HG03457 (cell line): ENCODE results near the gene COPZ2.
"Not testable (repeated sequence)": the region's sequence is repeated elsewhere in the genome, so short reads cannot be mapped to it uniquely, and the experiment has no call there.

Source experiments
- ATAC-seq: cut with Tn5 transposase; IDR thresholded peaks from one replicate; pipeline ENCODE4 v1.9.1; 2021; ENCODE audit warnings: moderate number of reproducible peaks; ENCODE audit not compliant: unreplicated experiment

The COPZ2 gene

DNA sequence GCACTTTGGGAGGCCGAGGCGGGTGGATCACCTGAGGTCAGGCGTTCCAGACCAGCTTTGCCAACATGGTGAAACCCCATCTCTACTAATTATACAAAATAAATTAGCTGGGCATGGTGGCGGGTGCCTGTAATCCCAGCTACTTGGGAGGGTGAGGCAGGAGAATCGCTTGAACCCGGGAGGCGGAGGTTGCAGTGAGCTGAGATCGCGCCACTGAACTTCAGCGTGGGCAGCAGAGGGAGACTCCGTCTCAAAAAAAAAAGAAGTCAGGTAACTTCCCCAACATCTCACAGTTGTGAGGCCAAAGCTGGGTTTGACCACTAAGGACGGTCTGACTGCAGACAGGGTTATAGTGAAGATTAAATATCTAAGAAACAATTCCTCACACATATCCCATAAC, 2.9 kb downstream of the COPZ2 start:
- not testable (repeated sequence) for ATAC-seq

- no peak for ATAC-seq
These were observed 5.6 kb downstream of the COPZ2 start for GRCh38 chr17:48031966-48032365.

GRCh38 chr17:48030531-48030930, 7.1 kb downstream of the COPZ2 start:
- no peak for ATAC-seq

DNA sequence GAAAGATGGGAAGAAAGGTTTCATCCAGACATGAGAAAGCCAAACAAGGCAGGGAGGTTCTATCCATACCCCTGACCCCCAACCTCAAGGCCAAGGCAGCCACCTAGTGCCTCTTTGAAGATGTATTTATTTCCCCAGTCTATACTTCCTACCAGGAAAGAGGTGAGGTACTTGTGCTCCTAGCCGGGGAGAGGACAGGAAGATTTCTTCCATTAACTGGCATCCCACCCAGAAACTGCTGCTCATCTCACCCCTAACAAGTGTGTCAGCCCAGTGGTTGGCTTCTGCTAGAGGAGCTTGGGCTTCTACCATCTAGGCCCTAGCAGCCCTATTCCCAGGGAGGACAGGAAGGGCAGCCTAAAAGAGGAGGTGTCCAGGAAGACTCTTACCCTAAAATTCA, 8.9 kb downstream of the COPZ2 start:
- ATAC-seq, result no peak

- ATAC-seq, result no peak
These were observed 10.1 kb downstream of the COPZ2 start for GRCh38 chr17:48027322-48027981.

DNA sequence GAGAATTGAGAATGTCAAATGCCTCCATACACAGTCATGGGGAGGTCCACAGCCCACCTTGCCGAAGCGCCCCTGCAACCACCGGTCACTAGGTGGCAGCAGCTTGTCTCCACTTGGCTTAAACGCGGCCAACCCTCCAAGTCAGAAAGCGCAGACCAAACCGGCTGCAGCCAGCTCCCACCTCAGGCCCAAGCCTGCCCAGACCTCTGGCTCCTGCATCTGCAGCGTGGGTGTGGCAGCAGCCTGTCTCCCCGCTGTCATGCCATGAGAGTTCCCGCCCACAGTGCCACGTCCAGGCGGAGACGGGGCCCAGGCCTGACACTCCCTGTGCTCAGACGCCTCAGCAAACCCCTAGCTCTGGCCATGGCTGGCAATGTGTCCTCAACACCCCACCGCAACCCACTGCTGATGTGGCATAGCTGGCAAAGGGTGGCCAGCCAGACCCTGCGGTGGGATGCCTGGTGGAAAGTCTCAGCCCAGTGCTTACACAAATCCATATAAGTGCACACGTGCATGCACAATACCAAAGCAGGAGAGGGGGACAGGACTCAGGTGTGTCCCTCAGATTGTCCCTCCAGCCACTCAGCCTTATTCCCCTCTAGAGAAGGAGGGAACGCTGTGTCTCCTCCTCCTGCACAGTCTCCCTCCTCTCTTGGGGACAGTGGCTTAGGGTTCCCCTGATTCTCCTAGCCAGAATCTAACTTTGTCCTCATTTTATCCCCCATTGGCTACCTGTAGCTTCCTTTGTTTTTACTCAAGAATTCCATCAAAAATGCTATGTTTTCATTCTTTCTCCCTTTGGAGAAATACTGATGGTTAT, 10.9 kb downstream of the COPZ2 start:
- no peak for ATAC-seq

GRCh38 chr17:48025904-48026501, 11.6 kb downstream of the COPZ2 start:
- ATAC-seq, result no peak

DNA sequence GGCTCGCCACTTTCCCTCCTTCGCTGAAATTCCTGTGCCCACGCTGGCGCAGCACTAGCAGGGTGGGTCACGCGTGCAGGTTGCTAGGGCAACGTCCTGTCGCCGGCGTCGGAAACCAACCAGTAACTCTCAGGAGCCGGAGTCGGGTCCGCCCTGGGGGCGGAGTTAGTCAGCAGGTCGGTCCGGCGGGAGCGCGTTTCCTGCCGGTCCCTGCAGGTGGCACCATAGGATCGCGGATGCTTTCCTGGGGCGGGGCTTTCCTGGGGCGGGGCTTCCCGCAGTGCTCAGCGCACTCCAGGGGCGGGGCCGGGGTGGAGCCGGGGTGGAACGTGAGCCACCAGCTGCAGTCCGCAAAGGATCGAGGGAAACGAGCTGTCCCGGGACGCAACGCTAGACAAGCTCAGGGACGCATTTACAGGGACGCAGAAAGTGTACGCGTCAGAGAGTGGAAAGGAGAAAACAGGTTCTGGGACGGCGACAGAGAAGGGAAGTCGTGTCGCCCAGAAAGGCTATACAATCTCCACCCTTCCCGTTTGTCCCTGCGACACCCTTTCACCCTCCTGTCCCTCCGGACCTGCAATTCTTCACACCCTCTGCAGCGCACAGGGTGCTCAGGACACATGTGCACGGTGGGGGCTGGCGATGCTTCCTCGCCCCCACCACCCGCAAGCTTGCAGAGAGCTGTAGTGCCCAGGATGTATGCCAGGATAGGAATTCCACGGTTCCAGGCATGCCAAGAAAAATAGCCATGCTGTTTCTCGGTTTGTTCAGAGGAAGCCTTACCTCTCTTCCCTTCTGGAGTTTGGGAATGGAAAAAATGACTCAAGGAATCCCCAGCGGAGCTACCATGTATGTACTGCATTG, 12.3 kb downstream of the COPZ2 start:
- peak; percentile 83 for ATAC-seq

GRCh38 chr17:48024149-48025039, 13.2 kb downstream of the COPZ2 start:
- ATAC-seq, result no peak

- ATAC-seq, result no peak
These were observed 14.0 kb downstream of the COPZ2 start for GRCh38 chr17:48023400-48024148.

DNA sequence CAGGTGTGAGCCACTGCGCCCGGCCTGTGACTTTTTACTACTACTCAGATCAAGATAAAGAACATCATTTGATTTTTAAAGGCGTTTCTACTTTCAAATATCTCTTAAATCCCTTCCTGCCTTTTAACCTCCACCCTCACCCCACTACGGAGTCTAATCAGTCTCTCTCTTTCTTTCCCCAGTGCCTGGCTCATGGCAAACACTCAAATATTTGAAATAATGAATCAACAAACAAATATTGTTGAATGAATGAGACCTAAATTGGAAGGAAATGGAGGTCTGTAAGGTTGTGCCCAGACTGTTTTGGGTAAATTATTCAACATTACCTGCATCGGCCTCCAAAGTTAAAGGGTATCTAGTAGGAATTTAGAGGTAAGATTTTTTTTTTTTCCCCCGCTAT, 14.7 kb downstream of the COPZ2 start:
- no peak for ATAC-seq

- no peak for ATAC-seq
These were observed 15.7 kb downstream of the COPZ2 start for GRCh38 chr17:48021934-48022333.

DNA sequence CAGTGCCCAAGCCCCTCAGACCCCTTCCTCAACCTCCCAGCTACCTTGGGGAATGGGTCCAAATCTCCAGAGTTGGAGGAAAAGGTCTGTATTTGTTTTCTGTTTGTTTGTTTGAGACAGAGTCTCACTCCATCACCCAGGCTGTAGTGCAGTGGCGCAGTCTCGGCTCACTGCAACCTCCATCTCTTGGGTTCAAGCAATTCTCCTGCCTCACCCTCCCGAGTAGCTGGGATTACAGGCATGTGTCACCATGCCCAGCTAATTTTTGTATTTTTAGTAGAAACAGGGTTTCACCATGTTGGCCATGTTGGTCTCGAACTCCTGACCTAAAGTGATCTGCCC, 19.8 kb downstream of the COPZ2 start:
- ATAC-seq, result not testable (repeated sequence)

GRCh38 chr17:48016112-48016511, 21.5 kb downstream of the COPZ2 start:
- no peak for ATAC-seq

- no peak for ATAC-seq
These were observed 22.9 kb downstream of the COPZ2 start for GRCh38 chr17:48014595-48015111.

DNA sequence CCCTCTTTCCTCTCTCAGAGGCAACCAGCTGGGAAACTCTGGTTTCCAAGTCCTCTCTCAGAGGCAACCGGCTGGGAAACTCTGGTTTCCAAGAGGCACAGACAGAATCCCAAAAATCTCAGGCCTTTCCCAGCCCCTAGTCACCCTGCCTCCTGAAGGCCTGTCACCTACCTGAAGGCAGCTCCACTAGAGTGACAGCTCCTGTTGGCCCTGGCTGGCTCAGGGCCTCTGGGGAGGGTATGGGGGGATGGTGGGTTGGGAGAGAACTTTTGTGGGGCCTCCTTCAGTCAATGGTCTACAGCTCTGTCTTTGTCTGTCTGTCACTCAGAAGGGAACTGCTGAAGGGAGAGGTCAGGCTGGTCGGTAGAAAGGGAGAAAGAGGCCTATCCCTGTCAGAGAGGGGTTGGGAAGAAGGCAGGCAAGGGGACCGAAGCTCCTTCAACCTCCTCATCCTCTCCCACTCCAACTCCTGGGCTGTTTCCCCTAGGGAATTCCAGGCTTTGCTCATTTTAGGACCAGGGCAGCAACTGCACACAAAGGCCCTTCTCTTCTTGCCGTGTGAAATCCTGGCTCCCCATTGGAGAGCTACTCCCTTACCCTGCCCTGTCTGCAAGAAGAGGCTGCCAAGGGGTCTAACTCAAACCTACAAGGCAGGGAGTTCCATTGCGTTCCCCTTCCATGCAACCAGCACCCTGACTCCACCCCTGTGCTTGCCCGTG, 23.6 kb downstream of the COPZ2 start:
- ATAC-seq, result no peak

DNA sequence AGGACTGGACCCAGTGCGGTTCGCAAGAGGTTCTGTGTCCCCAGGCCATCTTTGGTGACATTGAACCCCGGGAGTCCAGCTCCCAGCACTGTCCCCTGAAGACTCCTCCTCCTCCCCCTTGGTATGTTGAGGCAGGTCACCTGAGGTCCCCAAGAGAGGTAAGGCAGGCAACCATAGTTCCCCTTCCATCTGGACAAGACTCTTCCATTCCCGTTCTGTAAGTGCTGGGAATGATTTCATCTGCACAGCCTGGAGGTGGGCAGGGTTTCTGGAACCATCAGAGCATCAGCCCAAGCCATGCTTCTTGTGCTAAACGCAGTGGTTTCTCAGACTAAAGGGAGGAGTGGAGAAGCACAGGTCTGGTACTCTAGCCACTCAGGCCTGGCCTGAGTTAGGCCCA, 24.9 kb downstream of the COPZ2 start:
- no peak for ATAC-seq

- no peak for ATAC-seq
These were observed 25.5 kb downstream of the COPZ2 start for GRCh38 chr17:48012151-48012520.
